Endothelial cell of umbilical vein (primary cell): Measurements from ENCODE around the gene TCEA2. TPM values are rescaled to one million over a fixed set of nuclear protein-coding genes. Genes with fewer than 3 reads are reported as not detected.

ENCODE experiments used
- BruUV-seq: library from RNA; stranded (reverse); fragments of 400-500 nt; replicated peaks from 2 replicates; lab custom pipeline; 2021; lab: Mats Ljungman, UMichigan
- CTCF ChIA-PET: fragments of 300-600, 350-600 bp; sonication (Branson Sonifier 250); formaldehyde crosslinking; loops from one replicate; lab custom pipeline; 2021; ENCODE audit warnings: antibody characterized with exemption, inconsistent platforms; lab: Charles Lee
- POLR2A ChIA-PET: fragments of 300-600, 350-600 bp; sonication (Branson Sonifier 250); formaldehyde crosslinking; loops from one replicate; lab custom pipeline; 2021; ENCODE audit warnings: antibody characterized with exemption, inconsistent platforms; lab: Charles Lee
- DNase-seq: peaks from one replicate; pipeline ENCODE4 v3.0.0-alpha.2; 2011; ENCODE audit warnings: low read depth, low spot score
- FAIRE-seq: peaks from 2 replicates; lab custom pipeline; 2011; peaks lifted over from hg19 to GRCh38; lab: Jason Lieb, UNC
- H2AFZ ChIP-seq: 2 replicates; pipeline ENCODE4 v1.6.0; 2012; ENCODE audit warnings: low read depth, low read length, control low read depth, inconsistent platforms
- H3K27ac ChIP-seq: 2 replicates; pipeline ENCODE4 v1.5.1; 2011; ENCODE audit warnings: low read depth, mild to moderate bottlenecking, control low read depth, low read length, moderate library complexity; ENCODE audit not compliant: insufficient read depth
- H3K27me3 ChIP-seq, 2 experiments: 2 replicates each; pipeline versions ENCODE4 v1.6.0 to v1.6.1; 2011; ENCODE audit warnings: low read length in 2 of 2, mixed read lengths in 1 of 2; ENCODE audit not compliant: control insufficient read depth in 2 of 2, insufficient read depth in 2 of 2
- H3K36me3 ChIP-seq, 2 experiments: 2 replicates in 1 of 2; 3 replicates in 1 of 2; pipeline ENCODE4 v1.5.1; 2011; ENCODE audit warnings: low read length in 2 of 2, mild to moderate bottlenecking in 1 of 2, moderate library complexity in 1 of 2; ENCODE audit not compliant: control insufficient read depth in 2 of 2, insufficient read depth in 2 of 2; ENCODE audit errors: extremely low read depth in 1 of 2
- H3K4me1 ChIP-seq: 3 replicates; pipeline ENCODE4 v1.5.1; 2011; ENCODE audit warnings: mild to moderate bottlenecking, low read length; ENCODE audit not compliant: control insufficient read depth, insufficient read depth; ENCODE audit errors: extremely low read depth
- H3K4me2 ChIP-seq: 2 replicates; pipeline ENCODE4 v1.6.1; 2011; ENCODE audit warnings: low read length, control low read depth, mixed read lengths; ENCODE audit not compliant: insufficient read depth
- H3K4me3 ChIP-seq, 3 experiments: fragments of 200-600 bp in 1 of 3; sonication (generic), shearing (Covaris generic) in 1 of 3; replicated peaks in 1 of 3; 2 replicates each; pipeline ENCODE4 v1.5.1; 2011 to 2016; ENCODE audit warnings: control low read depth in 3 of 3, low read length in 3 of 3, mild to moderate bottlenecking in 2 of 3, inconsistent platforms in 1 of 3, low read depth in 1 of 3, moderate library complexity in 1 of 3; ENCODE audit not compliant: insufficient read depth in 1 of 3
- H3K79me2 ChIP-seq: 2 replicates; pipeline ENCODE4 v1.6.0; 2012; ENCODE audit warnings: low read length, inconsistent platforms; ENCODE audit not compliant: control insufficient read depth, insufficient read depth
- H3K9ac ChIP-seq: replicated peaks from 2 replicates; pipeline ENCODE3; 2011; ENCODE audit warnings: low read length, control low read depth; ENCODE audit not compliant: insufficient read depth; ENCODE audit errors: extremely low read depth
- H3K9me1 ChIP-seq: replicated peaks from 3 replicates; pipeline ENCODE4 v1.6.0; 2011; ENCODE audit warnings: mild to moderate bottlenecking, low read length; ENCODE audit not compliant: control insufficient read depth, insufficient read depth; ENCODE audit errors: extremely low read depth
- H3K9me3 ChIP-seq: replicated peaks from 2 replicates; pipeline ENCODE4 v1.5.1; 2012; ENCODE audit warnings: low read length, inconsistent platforms; ENCODE audit not compliant: control insufficient read depth, insufficient read depth
- H4K20me1 ChIP-seq: replicated peaks from 2 replicates; pipeline ENCODE3; 2011; ENCODE audit warnings: mild to moderate bottlenecking, low read length; ENCODE audit not compliant: control insufficient read depth, insufficient read depth; ENCODE audit errors: extremely low read depth
- EZH2 ChIP-seq: IDR thresholded peaks from 2 replicates; pipeline ENCODE4 v1.6.1; 2012; ENCODE audit warnings: borderline replicate concordance, low read depth, mild to moderate bottlenecking, moderate library complexity, low read length, inconsistent platforms; ENCODE audit not compliant: severe bottlenecking
- FOS ChIP-seq: IDR thresholded peaks from 2 replicates; pipeline ENCODE4 v1.6.1; 2011; ENCODE audit warnings: mild to moderate bottlenecking, low read length, moderate library complexity, borderline replicate concordance; ENCODE audit not compliant: insufficient read depth
- GATA2 ChIP-seq: IDR thresholded peaks from 2 replicates; pipeline ENCODE4 v1.7.0; 2011; ENCODE audit warnings: low read depth, mild to moderate bottlenecking, moderate library complexity, mixed read lengths, low read length; ENCODE audit not compliant: insufficient read length, insufficient read depth
- JUN ChIP-seq: IDR thresholded peaks from 2 replicates; pipeline ENCODE4 v1.6.1; 2011; ENCODE audit warnings: borderline replicate concordance, low read depth; ENCODE audit not compliant: insufficient read length, insufficient read depth
- MYC ChIP-seq: IDR thresholded peaks from one replicate; pipeline ENCODE4 v1.6.1; 2011; ENCODE audit warnings: mild to moderate bottlenecking, low read depth, low read length
- POLR2A ChIP-seq: IDR thresholded peaks from 2 replicates; pipeline ENCODE4 v1.6.1; 2012; ENCODE audit warnings: low read depth, mild to moderate bottlenecking, control low read depth, low read length
- POLR2AphosphoS5 ChIP-seq: IDR thresholded peaks from 2 replicates; pipeline ENCODE4 v1.6.1; 2012; ENCODE audit warnings: low read depth, mild to moderate bottlenecking, control low read depth, low read length, moderate library complexity; ENCODE audit not compliant: insufficient read depth
- dilution Hi-C: fragments of 300-500 bp; cut with MboI; formaldehyde crosslinking; loops from one replicate; pipeline ENCODE4 v1.15.0; 2019; ENCODE audit warnings: low sequenced_read_pairs; ENCODE audit not compliant: extremely low pct_ligation_motif_present
- intact Hi-C: fragments of 100-400 bp; cut with micrococcal nuclease; formaldehyde crosslinking; loops from one replicate; pipeline ENCODE4 v1.10.0; 2022
- polyA plus RNA-seq, 4 experiments: library from polyadenylated mRNA; depleted of rRNA in 3 of 4; stranded (reverse) in 3 of 4; unstranded in 1 of 4; fragments of >200 nt; gene quantifications; 2 replicates each; pipeline versions ENCODE4 v1.2.1 to v1.2.3, GENCODE V29; 2011 to 2012; ENCODE audit warnings: missing spikeins in 1 of 4
- total RNA-seq: library from RNA; stranded (reverse); gene quantifications from 2 replicates; pipeline ENCODE4 v1.2.3, GENCODE V29; 2021
- TF ChIP-seq, protein P1 (sequence below), 2 donors: IDR thresholded peaks; 1 replicate in 1 of 2; 2 replicates in 1 of 2; pipeline ENCODE4 v1.5.1; 2011; ENCODE audit warnings: low read length in 2 of 2, mild to moderate bottlenecking in 2 of 2, moderate library complexity in 2 of 2, control low read depth in 1 of 2, inconsistent platforms in 1 of 2, low read depth in 1 of 2; ENCODE audit not compliant: insufficient read depth in 1 of 2; ENCODE audit errors: extremely low read depth in 1 of 2
- TF ChIP-seq, protein P2 (sequence below): IDR thresholded peaks from 2 replicates; pipeline ENCODE4 v1.6.1; 2011; ENCODE audit not compliant: insufficient read depth, insufficient read length

Gene TCEA2
- total and polyA plus RNA-seq, 2 donors (not counting 3 experiments of a cell fraction or from before 2014, with no cell fraction given) = 53.1 to 65.5 TPM

- H3K4me3 ChIP-seq = peak overlapping the region; percentile 72 to 91 (median 84)
- DNase-seq (no peak), FAIRE-seq (no peak)
- TSS peak; percentile 53 for BruUV-seq
- H3K4me1 ChIP-seq = peaks cover 18% of the 10 kb centered on the region
- no peaks in the 10 kb centered on the region for H3K9me3 ChIP-seq
- H2AFZ ChIP-seq = peak overlapping the region; percentile 76
- peak overlapping the region; percentile 63 for H3K9ac ChIP-seq
- H3K79me2 ChIP-seq = peaks cover 6% of the 10 kb centered on the region
- CTCF ChIA-PET = interaction anchor here (1.0 to 15.2 kb wide), 9 partner anchors 9 to 90 kb away, joined by 3 to 412 read pairs (median 6); partner anchors contain the start of genes C20orf204, OPRL1, PRPF6 and SAMD10
- no peaks in the 10 kb centered on the region for H3K9me1 ChIP-seq
- H3K4me2 ChIP-seq = peak overlapping the region; percentile 76
- intact Hi-C loops (loop anchor here (1.0 to 10.0 kb wide), 2 partner anchors 61 to 82 kb away; partner anchors contain the start of gene PRPF6), dilution Hi-C loops (no loop called here)
- TF ChIP-seq, protein P1, sequence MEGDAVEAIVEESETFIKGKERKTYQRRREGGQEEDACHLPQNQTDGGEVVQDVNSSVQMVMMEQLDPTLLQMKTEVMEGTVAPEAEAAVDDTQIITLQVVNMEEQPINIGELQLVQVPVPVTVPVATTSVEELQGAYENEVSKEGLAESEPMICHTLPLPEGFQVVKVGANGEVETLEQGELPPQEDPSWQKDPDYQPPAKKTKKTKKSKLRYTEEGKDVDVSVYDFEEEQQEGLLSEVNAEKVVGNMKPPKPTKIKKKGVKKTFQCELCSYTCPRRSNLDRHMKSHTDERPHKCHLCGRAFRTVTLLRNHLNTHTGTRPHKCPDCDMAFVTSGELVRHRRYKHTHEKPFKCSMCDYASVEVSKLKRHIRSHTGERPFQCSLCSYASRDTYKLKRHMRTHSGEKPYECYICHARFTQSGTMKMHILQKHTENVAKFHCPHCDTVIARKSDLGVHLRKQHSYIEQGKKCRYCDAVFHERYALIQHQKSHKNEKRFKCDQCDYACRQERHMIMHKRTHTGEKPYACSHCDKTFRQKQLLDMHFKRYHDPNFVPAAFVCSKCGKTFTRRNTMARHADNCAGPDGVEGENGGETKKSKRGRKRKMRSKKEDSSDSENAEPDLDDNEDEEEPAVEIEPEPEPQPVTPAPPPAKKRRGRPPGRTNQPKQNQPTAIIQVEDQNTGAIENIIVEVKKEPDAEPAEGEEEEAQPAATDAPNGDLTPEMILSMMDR (IDR thresholded peaks at IDR 0.05; ENCODE audit: extremely low read depth in 1 of 2, insufficient read depth in 1 of 2, low read depth in 1 of 2, low read length in 2 of 2) = no peak
- TF ChIP-seq FOS = no peak
- TF ChIP-seq GATA2 = no peak
- TF ChIP-seq POLR2A = no peak
- no peak for TF ChIP-seq MYC
- no peak for TF ChIP-seq JUN
- TF ChIP-seq, protein P2, sequence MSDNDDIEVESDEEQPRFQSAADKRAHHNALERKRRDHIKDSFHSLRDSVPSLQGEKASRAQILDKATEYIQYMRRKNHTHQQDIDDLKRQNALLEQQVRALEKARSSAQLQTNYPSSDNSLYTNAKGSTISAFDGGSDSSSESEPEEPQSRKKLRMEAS = no peak
- TF ChIP-seq POLR2AphosphoS5 = no peak
- no peak for TF ChIP-seq EZH2
- H3K27me3 ChIP-seq = no peaks in the 10 kb centered on the region
- peak overlapping the region; percentile 20 for H3K27ac ChIP-seq
- H3K36me3 ChIP-seq = no peaks in the 10 kb centered on the region
- POLR2A ChIA-PET = interaction anchor here (0.8 to 1.4 kb wide), 5 partner anchors 10 to 199 kb away, joined by 3 to 11 read pairs (median 3); partner anchors contain the start of gene TPD52L2
- H4K20me1 ChIP-seq = no peaks in the 10 kb centered on the region
These were observed 569 bp downstream of the TCEA2 start for GRCh38 chr20:64063389-64064144.
